GM23338 (cell line): Measurements from ENCODE around the gene EPAS1. TPM values are rescaled to one million over a fixed set of nuclear protein-coding genes. Genes with fewer than 3 reads are reported as not detected.

Experiments
- ATAC-seq: fragments of 200-7000 bp; cut with Tn5 transposase; 3 replicates; pipeline ENCODE4 v1.9.1; 2020
- DNase-seq: peaks from one replicate; pipeline ENCODE4 v3.0.0-alpha.2; 2015; ENCODE audit warnings: low spot score
- H2AFZ ChIP-seq: fragments of 200-600 bp; sonication (generic); 2 replicates; pipeline ENCODE4 v1.8.0; 2016; ENCODE audit warnings: antibody characterized with exemption, mild to moderate bottlenecking, moderate library complexity
- H3F3A ChIP-seq: fragments of 200-600 bp; sonication (generic); replicated peaks from 2 replicates; pipeline ENCODE4 v1.8.0; 2017; ENCODE audit warnings: antibody characterized with exemption, mixed run types, low read depth
- H3K27ac ChIP-seq: fragments of 200-600 bp; sonication (generic); 2 replicates; pipeline ENCODE4 v1.6.1; 2016; ENCODE audit warnings: low read depth
- H3K27me3 ChIP-seq: fragments of 200-600 bp; sonication (generic); 2 replicates; pipeline ENCODE4 v1.8.0; 2016; ENCODE audit warnings: mild to moderate bottlenecking, mixed run types, moderate library complexity; ENCODE audit not compliant: insufficient read depth
- H3K36me3 ChIP-seq: fragments of 200-600 bp; sonication (generic); 2 replicates; pipeline ENCODE4 v1.8.0; 2016; ENCODE audit warnings: mild to moderate bottlenecking; ENCODE audit not compliant: insufficient read depth
- H3K4me1 ChIP-seq: fragments of 200-600 bp; sonication (generic); 2 replicates; pipeline ENCODE4 v1.8.0; 2016; ENCODE audit warnings: mild to moderate bottlenecking, moderate library complexity; ENCODE audit not compliant: insufficient read depth
- H3K4me2 ChIP-seq: fragments of 200-600 bp; sonication (generic); 2 replicates; pipeline ENCODE4 v1.7.1; 2017; ENCODE audit warnings: mixed run types
- H3K4me3 ChIP-seq: fragments of 200-600 bp; sonication (generic); 2 replicates; pipeline ENCODE4 v1.6.1; 2016; ENCODE audit warnings: mixed run types
- H3K79me2 ChIP-seq: fragments of 200-600 bp; sonication (generic); replicated peaks from 2 replicates; pipeline ENCODE4 v1.8.0; 2017; ENCODE audit warnings: mild to moderate bottlenecking; ENCODE audit not compliant: insufficient read depth
- H3K9me2 ChIP-seq: fragments of 200-600 bp; sonication (generic); 2 replicates; pipeline ENCODE4 v1.8.0; 2017; ENCODE audit not compliant: insufficient read depth
- H4K20me1 ChIP-seq: fragments of 200-600 bp; sonication (generic); replicated peaks from 2 replicates; pipeline ENCODE4 v1.8.0; 2017; ENCODE audit warnings: mild to moderate bottlenecking; ENCODE audit not compliant: insufficient read depth
- H3K27ac Mint-ChIP-seq: 2 replicates; pipeline ENCODE4 v1.8.0; 2020; ENCODE audit warnings: inconsistent platforms, mild to moderate bottlenecking, moderate library complexity, mixed read lengths
- H3K27me3 Mint-ChIP-seq: 3 replicates; pipeline ENCODE4 v1.8.0; 2022; ENCODE audit warnings: low read depth, mild to moderate bottlenecking, moderate library complexity, mixed read lengths, inconsistent platforms; ENCODE audit not compliant: insufficient read depth, poor library complexity
- H3K36me3 Mint-ChIP-seq: 3 replicates; pipeline ENCODE4 v1.8.0; 2021; ENCODE audit warnings: low read depth, mild to moderate bottlenecking, inconsistent platforms, moderate library complexity, mixed read lengths
- H3K4me1 Mint-ChIP-seq: 3 replicates; pipeline ENCODE4 v1.8.0; 2020; ENCODE audit warnings: mild to moderate bottlenecking, inconsistent platforms, mixed read lengths
- H3K4me3 Mint-ChIP-seq: 3 replicates; pipeline ENCODE4 v1.8.0; 2021; ENCODE audit warnings: moderate library complexity, mild to moderate bottlenecking, inconsistent platforms, mixed read lengths
- H3K9me3 Mint-ChIP-seq: 3 replicates; pipeline ENCODE4 v1.8.0; 2020; ENCODE audit warnings: moderate library complexity, mild to moderate bottlenecking, inconsistent platforms, mixed read lengths
- CREB1 ChIP-seq: fragments of 250-450 bp; sonication (Bioruptor Pico); IDR thresholded peaks from 2 replicates; pipeline ENCODE4 v1.5.0; 2020; ENCODE audit warnings: low read depth, mild to moderate bottlenecking, moderate library complexity
- CTCF ChIP-seq, 2 experiments: fragments of 200-600 bp in 1 of 2; sonication (generic) in 1 of 2; conservative IDR thresholded peaks; 2 replicates each; pipeline versions ENCODE4 v1.5.1 to v1.6.1; 2016 to 2017; ENCODE audit warnings: antibody characterized with exemption in 2 of 2, low read depth in 2 of 2, mild to moderate bottlenecking in 2 of 2, moderate library complexity in 1 of 2
- ETS1 ChIP-seq: IDR thresholded peaks from 2 replicates; pipeline ENCODE4 v1.6.1; 2016; ENCODE audit warnings: antibody characterized with exemption
- EZH2 ChIP-seq: fragments of 200-600 bp; sonication (generic); IDR thresholded peaks from one replicate; pipeline ENCODE4 v1.8.0; 2017; ENCODE audit warnings: antibody characterized with exemption, mild to moderate bottlenecking, low read depth; ENCODE audit not compliant: unreplicated experiment
- EZH2phosphoT487 ChIP-seq: fragments of 200-600 bp; sonication (generic); IDR thresholded peaks from one replicate; pipeline ENCODE4 v1.8.1; 2018; ENCODE audit warnings: antibody characterized with exemption; ENCODE audit not compliant: unreplicated experiment
- JUNB ChIP-seq: IDR thresholded peaks from one replicate; pipeline ENCODE4 v1.6.1; 2016; ENCODE audit warnings: antibody characterized with exemption; ENCODE audit not compliant: unreplicated experiment
- NANOG ChIP-seq: IDR thresholded peaks from 2 replicates; pipeline ENCODE4 v1.6.1; 2016; ENCODE audit warnings: antibody characterized with exemption, borderline replicate concordance
- POLR2AphosphoS5 ChIP-seq: IDR thresholded peaks from 2 replicates; pipeline ENCODE4 v1.6.1; 2016; ENCODE audit warnings: antibody characterized with exemption, low read depth
- STAT1 ChIP-seq: IDR thresholded peaks from one replicate; pipeline ENCODE4 v1.6.1; 2016; ENCODE audit warnings: antibody characterized with exemption; ENCODE audit not compliant: unreplicated experiment
- ZNF114 ChIP-seq: fragments of 250-450 bp; sonication (Bioruptor Pico); IDR thresholded peaks from 2 replicates; pipeline ENCODE4 v1.5.0; 2020; ENCODE audit warnings: mild to moderate bottlenecking, moderate library complexity
- ZNF331 ChIP-seq: fragments of 250-450 bp; sonication (Bioruptor Pico); IDR thresholded peaks from 2 replicates; pipeline ENCODE4 v1.5.0; 2020; ENCODE audit warnings: low read depth, mild to moderate bottlenecking, moderate library complexity
- polyA plus RNA-seq: library from polyadenylated mRNA; unstranded; fragments of >200 nt; fragmentation: Nextera tagmentation; extraction: Ambion mirVana; gene quantifications from 2 replicates; pipeline ENCODE4 v1.2.1, GENCODE V29; 2016
- total RNA-seq: library from RNA; depleted of rRNA; stranded (reverse); fragments of >200 nt; shearing (Covaris generic); gene quantifications from 2 replicates; pipeline ENCODE4 v1.2.3, GENCODE V29; 2014
- TF ChIP-seq, protein P1 (sequence below): IDR thresholded peaks from one replicate; pipeline ENCODE4 v1.6.1; 2018; ENCODE audit warnings: antibody characterized with exemption; ENCODE audit not compliant: unreplicated experiment
- TF ChIP-seq, protein P2 (sequence below): fragments of 250-450 bp; sonication (Bioruptor Pico); IDR thresholded peaks from 2 replicates; pipeline ENCODE4 v1.5.0; 2020; ENCODE audit warnings: mild to moderate bottlenecking, moderate library complexity

Gene EPAS1
- total and polyA plus RNA-seq, 2 experiments from 2014 or later, result 0.68 to 5.4 TPM

DNA sequence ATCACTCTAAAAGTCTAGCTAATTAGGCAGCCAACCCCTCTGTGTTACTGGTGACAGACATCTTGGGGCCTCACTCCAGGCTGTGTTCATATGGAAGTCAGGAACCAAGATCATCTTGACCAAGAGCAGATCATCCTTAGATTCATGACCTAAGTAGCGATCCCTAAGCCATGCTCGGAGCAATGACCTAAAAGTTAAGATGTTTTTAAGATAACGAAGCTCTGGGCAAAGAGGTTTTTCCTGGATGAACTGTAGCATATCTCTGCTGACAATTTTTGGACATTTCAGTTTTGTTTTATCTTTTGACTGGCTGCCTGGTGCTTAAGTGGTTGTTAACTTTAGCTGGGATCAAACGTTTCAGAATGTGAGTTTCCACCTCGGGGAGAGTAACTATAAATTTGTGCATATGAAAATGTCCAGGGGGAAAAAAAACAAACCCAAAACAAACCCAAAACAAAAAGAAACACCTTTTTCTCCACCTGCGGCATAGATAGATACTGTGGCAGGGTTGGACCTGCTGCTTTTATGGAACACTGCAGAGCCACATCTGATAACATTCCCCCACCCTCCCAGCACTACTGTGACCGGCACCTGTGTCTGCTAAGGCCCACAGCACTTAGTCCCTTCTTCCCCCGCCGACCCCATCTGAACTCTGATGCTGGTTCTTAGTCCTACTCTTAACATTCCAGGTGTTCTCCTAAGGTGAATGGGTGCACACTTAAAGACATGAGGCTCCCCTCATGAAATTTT lies 45.5 kb downstream of the EPAS1 start:
- Histone ChIP-seq H3K79me2 (no peaks in the 10 kb centered on the region), H3K4me1 (no peaks in the 10 kb centered on the region; the same call in 1 of the 2 replicates), H3F3A (no peaks in the 10 kb centered on the region), H3K27ac (no peak overlapping the region), H3K4me2 (no peak overlapping the region), H3K36me3 (no peaks in the 10 kb centered on the region), H3K4me3 (no peak overlapping the region), H2AFZ (no peak overlapping the region), H3K9me2 (0 out of 2 replicates have a peak, but pooled peaks cover 4% of the 10 kb centered on the region), H3K27me3 (no peaks in the 10 kb centered on the region), H4K20me1 (no peaks in the 10 kb centered on the region)
- H3K9me3 Mint-ChIP-seq, result no peaks in the 10 kb centered on the region
- TF ChIP-seq, protein P1, sequence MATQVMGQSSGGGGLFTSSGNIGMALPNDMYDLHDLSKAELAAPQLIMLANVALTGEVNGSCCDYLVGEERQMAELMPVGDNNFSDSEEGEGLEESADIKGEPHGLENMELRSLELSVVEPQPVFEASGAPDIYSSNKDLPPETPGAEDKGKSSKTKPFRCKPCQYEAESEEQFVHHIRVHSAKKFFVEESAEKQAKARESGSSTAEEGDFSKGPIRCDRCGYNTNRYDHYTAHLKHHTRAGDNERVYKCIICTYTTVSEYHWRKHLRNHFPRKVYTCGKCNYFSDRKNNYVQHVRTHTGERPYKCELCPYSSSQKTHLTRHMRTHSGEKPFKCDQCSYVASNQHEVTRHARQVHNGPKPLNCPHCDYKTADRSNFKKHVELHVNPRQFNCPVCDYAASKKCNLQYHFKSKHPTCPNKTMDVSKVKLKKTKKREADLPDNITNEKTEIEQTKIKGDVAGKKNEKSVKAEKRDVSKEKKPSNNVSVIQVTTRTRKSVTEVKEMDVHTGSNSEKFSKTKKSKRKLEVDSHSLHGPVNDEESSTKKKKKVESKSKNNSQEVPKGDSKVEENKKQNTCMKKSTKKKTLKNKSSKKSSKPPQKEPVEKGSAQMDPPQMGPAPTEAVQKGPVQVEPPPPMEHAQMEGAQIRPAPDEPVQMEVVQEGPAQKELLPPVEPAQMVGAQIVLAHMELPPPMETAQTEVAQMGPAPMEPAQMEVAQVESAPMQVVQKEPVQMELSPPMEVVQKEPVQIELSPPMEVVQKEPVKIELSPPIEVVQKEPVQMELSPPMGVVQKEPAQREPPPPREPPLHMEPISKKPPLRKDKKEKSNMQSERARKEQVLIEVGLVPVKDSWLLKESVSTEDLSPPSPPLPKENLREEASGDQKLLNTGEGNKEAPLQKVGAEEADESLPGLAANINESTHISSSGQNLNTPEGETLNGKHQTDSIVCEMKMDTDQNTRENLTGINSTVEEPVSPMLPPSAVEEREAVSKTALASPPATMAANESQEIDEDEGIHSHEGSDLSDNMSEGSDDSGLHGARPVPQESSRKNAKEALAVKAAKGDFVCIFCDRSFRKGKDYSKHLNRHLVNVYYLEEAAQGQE, result no peak
- no peak for TF ChIP-seq CTCF (conservative IDR thresholded peaks at IDR 0.05; ENCODE audit: low read depth in 2 of 2)
- no peak for TF ChIP-seq NANOG
- no peak for TF ChIP-seq EZH2
- TF ChIP-seq, protein P2, sequence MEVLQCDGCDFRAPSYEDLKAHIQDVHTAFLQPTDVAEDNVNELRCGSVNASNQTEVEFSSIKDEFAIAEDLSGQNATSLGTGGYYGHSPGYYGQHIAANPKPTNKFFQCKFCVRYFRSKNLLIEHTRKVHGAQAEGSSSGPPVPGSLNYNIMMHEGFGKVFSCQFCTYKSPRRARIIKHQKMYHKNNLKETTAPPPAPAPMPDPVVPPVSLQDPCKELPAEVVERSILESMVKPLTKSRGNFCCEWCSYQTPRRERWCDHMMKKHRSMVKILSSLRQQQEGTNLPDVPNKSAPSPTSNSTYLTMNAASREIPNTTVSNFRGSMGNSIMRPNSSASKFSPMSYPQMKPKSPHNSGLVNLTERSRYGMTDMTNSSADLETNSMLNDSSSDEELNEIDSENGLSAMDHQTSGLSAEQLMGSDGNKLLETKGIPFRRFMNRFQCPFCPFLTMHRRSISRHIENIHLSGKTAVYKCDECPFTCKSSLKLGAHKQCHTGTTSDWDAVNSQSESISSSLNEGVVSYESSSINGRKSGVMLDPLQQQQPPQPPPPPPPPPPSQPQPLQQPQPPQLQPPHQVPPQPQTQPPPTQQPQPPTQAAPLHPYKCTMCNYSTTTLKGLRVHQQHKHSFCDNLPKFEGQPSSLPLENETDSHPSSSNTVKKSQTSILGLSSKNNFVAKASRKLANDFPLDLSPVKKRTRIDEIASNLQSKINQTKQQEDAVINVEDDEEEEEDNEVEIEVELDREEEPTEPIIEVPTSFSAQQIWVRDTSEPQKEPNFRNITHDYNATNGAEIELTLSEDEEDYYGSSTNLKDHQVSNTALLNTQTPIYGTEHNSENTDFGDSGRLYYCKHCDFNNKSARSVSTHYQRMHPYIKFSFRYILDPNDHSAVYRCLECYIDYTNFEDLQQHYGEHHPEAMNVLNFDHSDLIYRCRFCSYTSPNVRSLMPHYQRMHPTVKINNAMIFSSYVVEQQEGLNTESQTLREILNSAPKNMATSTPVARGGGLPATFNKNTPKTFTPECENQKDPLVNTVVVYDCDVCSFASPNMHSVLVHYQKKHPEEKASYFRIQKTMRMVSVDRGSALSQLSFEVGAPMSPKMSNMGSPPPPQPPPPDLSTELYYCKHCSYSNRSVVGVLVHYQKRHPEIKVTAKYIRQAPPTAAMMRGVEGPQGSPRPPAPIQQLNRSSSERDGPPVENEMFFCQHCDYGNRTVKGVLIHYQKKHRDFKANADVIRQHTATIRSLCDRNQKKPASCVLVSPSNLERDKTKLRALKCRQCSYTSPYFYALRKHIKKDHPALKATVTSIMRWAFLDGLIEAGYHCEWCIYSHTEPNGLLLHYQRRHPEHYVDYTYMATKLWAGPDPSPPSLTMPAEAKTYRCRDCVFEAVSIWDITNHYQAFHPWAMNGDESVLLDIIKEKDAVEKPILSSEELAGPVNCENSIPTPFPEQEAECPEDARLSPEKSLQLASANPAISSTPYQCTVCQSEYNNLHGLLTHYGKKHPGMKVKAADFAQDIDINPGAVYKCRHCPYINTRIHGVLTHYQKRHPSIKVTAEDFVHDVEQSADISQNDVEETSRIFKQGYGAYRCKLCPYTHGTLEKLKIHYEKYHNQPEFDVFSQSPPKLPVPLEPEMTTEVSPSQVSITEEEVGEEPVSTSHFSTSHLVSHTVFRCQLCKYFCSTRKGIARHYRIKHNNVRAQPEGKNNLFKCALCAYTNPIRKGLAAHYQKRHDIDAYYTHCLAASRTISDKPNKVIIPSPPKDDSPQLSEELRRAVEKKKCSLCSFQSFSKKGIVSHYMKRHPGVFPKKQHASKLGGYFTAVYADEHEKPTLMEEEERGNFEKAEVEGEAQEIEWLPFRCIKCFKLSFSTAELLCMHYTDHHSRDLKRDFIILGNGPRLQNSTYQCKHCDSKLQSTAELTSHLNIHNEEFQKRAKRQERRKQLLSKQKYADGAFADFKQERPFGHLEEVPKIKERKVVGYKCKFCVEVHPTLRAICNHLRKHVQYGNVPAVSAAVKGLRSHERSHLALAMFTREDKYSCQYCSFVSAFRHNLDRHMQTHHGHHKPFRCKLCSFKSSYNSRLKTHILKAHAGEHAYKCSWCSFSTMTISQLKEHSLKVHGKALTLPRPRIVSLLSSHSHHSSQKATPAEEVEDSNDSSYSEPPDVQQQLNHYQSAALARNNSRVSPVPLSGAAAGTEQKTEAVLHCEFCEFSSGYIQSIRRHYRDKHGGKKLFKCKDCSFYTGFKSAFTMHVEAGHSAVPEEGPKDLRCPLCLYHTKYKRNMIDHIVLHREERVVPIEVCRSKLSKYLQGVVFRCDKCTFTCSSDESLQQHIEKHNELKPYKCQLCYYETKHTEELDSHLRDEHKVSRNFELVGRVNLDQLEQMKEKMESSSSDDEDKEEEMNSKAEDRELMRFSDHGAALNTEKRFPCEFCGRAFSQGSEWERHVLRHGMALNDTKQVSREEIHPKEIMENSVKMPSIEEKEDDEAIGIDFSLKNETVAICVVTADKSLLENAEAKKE (CRISPR knock-in tag), result no peak
- TF ChIP-seq POLR2AphosphoS5, result no peak
- no peak for TF ChIP-seq CREB1 (CRISPR knock-in tag)
- TF ChIP-seq JUNB, result no peak
- TF ChIP-seq ETS1, result no peak
- TF ChIP-seq EZH2phosphoT487, result no peak
- TF ChIP-seq STAT1, result no peak
- TF ChIP-seq ZNF114, result no peak
- TF ChIP-seq ZNF331 (CRISPR knock-in tag), result no peak
- ATAC-seq (no peak), DNase-seq (no peak)
- no peak overlapping the region for H3K4me3 Mint-ChIP-seq
- H3K27me3 Mint-ChIP-seq, result no peaks in the 10 kb centered on the region
- H3K4me1 Mint-ChIP-seq, result peaks cover 5% of the 10 kb centered on the region; the same call in 1 of the 3 replicates
- no peaks in the 10 kb centered on the region for H3K36me3 Mint-ChIP-seq
- no peak overlapping the region for H3K27ac Mint-ChIP-seq
